ENCODE measurements around the gene CHCT1.
A peak's percentile ranks its signal among the peaks of the same experiment; 100 is the strongest.
"Not testable (repeated sequence)": the region's sequence is repeated elsewhere in the genome, so short reads cannot be mapped to it uniquely, and the experiment has no call there.

Gene CHCT1

GRCh38 chr17:60422162-60422665, at the start of gene CHCT1:
Gene CHCT1, plus strand, starts transcription at chr17:60422489. Its CDS starts 104 bp downstream, at chr17:60422593.
- DNase-seq = no peak

GRCh38 chr17:60372790-60373483, 49.4 kb upstream of the CHCT1 start:
- no peak for DNase-seq

- DNase-seq = not testable (repeated sequence)
Observed at GRCh38 chr17:60378187-60378586, 44.1 kb upstream of the CHCT1 start.

- not testable (repeated sequence) for DNase-seq
Observed at GRCh38 chr17:60379461-60379860, 42.8 kb upstream of the CHCT1 start.

- DNase-seq = no peak
Observed at GRCh38 chr17:60381958-60382357, 40.3 kb upstream of the CHCT1 start.

GRCh38 chr17:60383379-60383778, 38.9 kb upstream of the CHCT1 start:
- no peak for DNase-seq

- not testable (repeated sequence) for DNase-seq
Observed at GRCh38 chr17:60384921-60385320, 37.4 kb upstream of the CHCT1 start.

GRCh38 chr17:60386147-60387058, 35.9 kb upstream of the CHCT1 start:
- no peak for DNase-seq

- no peak for DNase-seq
Observed at GRCh38 chr17:60387666-60388065, 34.6 kb upstream of the CHCT1 start.

- DNase-seq = no peak
Observed at GRCh38 chr17:60388742-60389141, 33.5 kb upstream of the CHCT1 start.

- no peak for DNase-seq
Observed at GRCh38 chr17:60390186-60390585, 32.1 kb upstream of the CHCT1 start.

GRCh38 chr17:60390925-60391470, 31.3 kb upstream of the CHCT1 start:
- no peak for DNase-seq

GRCh38 chr17:60391471-60392041, 30.7 kb upstream of the CHCT1 start:
- DNase-seq = no peak

GRCh38 chr17:60392042-60392844, 30.0 kb upstream of the CHCT1 start, which contains the start of gene USP32:
Gene USP32, minus strand, starts transcription at chr17:60392133. Its CDS starts 194 bp downstream, at chr17:60391939.
- peak; percentile 83 for DNase-seq

GRCh38 chr17:60392845-60393702, 29.2 kb upstream of the CHCT1 start:
- DNase-seq = no peak

- no peak for DNase-seq
Observed at GRCh38 chr17:60393840-60394723, 28.2 kb upstream of the CHCT1 start.

- no peak for DNase-seq
Observed at GRCh38 chr17:60395508-60396065, 26.7 kb upstream of the CHCT1 start.

GRCh38 chr17:60396412-60396811, 25.9 kb upstream of the CHCT1 start:
- DNase-seq = no peak

- no peak for DNase-seq
Observed at GRCh38 chr17:60398227-60398959, 23.9 kb upstream of the CHCT1 start.

Data from cortex of kidney (tissue), 1 donor.